Karpas-422 (cell line): ENCODE data around the gene CCDC74B. TPM values are rescaled to one million over a fixed set of nuclear protein-coding genes. Genes with fewer than 3 reads are reported as not detected.
"Not testable (repeated sequence)": the region's sequence is repeated elsewhere in the genome, so short reads cannot be mapped to it uniquely, and the experiment has no call there.

Source experiments
- DNase-seq: peaks from one replicate; pipeline ENCODE4 v3.0.0-alpha.2; 2015
- H2AFZ ChIP-seq: fragments of 200-600 bp; sonication (generic); 2 replicates; pipeline ENCODE4 v1.6.1; 2014; ENCODE audit warnings: antibody characterized with exemption, low read length, mixed read lengths
- H3K27ac ChIP-seq: fragments of 200-600 bp; sonication (generic); 2 replicates; pipeline ENCODE4 v1.5.1; 2014; ENCODE audit warnings: mild to moderate bottlenecking, low read length, moderate library complexity
- H3K27me3 ChIP-seq: fragments of 200-600 bp; sonication (generic); 2 replicates; pipeline ENCODE4 v1.6.1; 2014; ENCODE audit warnings: low read length, mixed read lengths
- H3K36me3 ChIP-seq: fragments of 200-600 bp; sonication (generic); 2 replicates; pipeline ENCODE4 v1.6.1; 2014; ENCODE audit warnings: low read length, mixed read lengths; ENCODE audit not compliant: insufficient read depth
- H3K4me1 ChIP-seq: fragments of 200-600 bp; sonication (generic); 2 replicates; pipeline ENCODE4 v1.6.1; 2014; ENCODE audit warnings: mild to moderate bottlenecking, low read length, mixed read lengths
- H3K4me2 ChIP-seq: fragments of 200-600 bp; sonication (generic); 2 replicates; pipeline ENCODE4 v1.6.1; 2014; ENCODE audit warnings: low read length, low read depth, mild to moderate bottlenecking; ENCODE audit not compliant: poor library complexity, severe bottlenecking
- H3K4me3 ChIP-seq: fragments of 200-600 bp; sonication (generic); 2 replicates; pipeline ENCODE4 v1.5.1; 2014; ENCODE audit warnings: mild to moderate bottlenecking, antibody characterized with exemption, low read length, mixed read lengths
- H3K79me2 ChIP-seq: fragments of 200-600 bp; sonication (generic); 2 replicates; pipeline ENCODE4 v1.6.1; 2014; ENCODE audit warnings: mild to moderate bottlenecking, low read length, mixed read lengths
- H3K9ac ChIP-seq: fragments of 200-600 bp; sonication (generic); 2 replicates; pipeline ENCODE4 v1.6.0; 2014; ENCODE audit warnings: low read length
- H3K9me2 ChIP-seq: fragments of 200-600 bp; sonication (generic), shearing (Covaris generic); replicated peaks from 2 replicates; pipeline ENCODE4 v1.6.0; 2014; ENCODE audit warnings: mild to moderate bottlenecking, low read length, moderate library complexity; ENCODE audit not compliant: insufficient read depth
- H3K9me3 ChIP-seq: fragments of 300-700, 200-600 bp; sonication (generic); 2 replicates; pipeline ENCODE4 v1.6.1; 2014; ENCODE audit warnings: low read length, mixed read lengths
- H4K20me1 ChIP-seq: fragments of 200-600 bp; sonication (generic); 2 replicates; pipeline ENCODE4 v1.6.1; 2014; ENCODE audit warnings: mild to moderate bottlenecking, antibody characterized with exemption, low read length, low read depth; ENCODE audit not compliant: insufficient read depth
- total RNA-seq: library from RNA; depleted of rRNA; stranded (reverse); fragments of >200 nt; shearing (Covaris generic); gene quantifications from 2 replicates; pipeline ENCODE4 v1.2.3, GENCODE V29; 2014; ENCODE audit warnings: low replicate concordance

The CCDC74B gene
- total RNA-seq, 1 experiment from 2014 or later = 11.9 TPM

DNA sequence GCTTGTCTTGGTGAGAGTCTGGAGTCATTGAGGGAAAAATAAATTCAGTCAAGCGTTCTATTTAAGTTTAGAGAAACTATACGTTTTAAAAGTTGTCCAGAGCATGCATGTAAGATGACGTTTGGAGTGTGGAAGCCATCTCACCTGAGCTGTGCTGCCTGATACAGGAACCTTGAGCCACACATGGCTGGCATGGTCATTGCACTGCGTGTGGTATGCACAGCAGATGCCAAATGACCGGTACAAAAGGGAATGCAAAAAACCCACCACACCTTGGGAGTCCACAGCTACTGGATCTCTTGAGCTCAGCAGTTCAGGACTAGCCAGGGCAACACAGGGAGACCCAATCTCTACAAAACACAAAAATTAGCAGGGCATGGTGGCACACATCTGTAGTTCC is 41.5 kb upstream of the CCDC74B start:
- no peaks in the 10 kb centered on the region for H3K27me3 ChIP-seq
- no peaks in the 10 kb centered on the region for H3K9me3 ChIP-seq
- no peak overlapping the region for H3K4me3 ChIP-seq
- no peak for DNase-seq
- H4K20me1 ChIP-seq = 0 out of 2 replicates have a peak, but pooled peaks cover 4% of the 10 kb centered on the region
- peaks cover 16% of the 10 kb centered on the region for H3K79me2 ChIP-seq
- H3K4me1 ChIP-seq = peaks cover 8% of the 10 kb centered on the region; the same call in 1 of the 2 replicates
- H3K9me2 ChIP-seq = no peaks in the 10 kb centered on the region
- no peak overlapping the region for H2AFZ ChIP-seq
- H3K9ac ChIP-seq = no peak overlapping the region
- H3K27ac ChIP-seq = no peak overlapping the region
- no peaks in the 10 kb centered on the region; the same call in 1 of the 2 replicates for H3K36me3 ChIP-seq
- no peak overlapping the region for H3K4me2 ChIP-seq

DNA sequence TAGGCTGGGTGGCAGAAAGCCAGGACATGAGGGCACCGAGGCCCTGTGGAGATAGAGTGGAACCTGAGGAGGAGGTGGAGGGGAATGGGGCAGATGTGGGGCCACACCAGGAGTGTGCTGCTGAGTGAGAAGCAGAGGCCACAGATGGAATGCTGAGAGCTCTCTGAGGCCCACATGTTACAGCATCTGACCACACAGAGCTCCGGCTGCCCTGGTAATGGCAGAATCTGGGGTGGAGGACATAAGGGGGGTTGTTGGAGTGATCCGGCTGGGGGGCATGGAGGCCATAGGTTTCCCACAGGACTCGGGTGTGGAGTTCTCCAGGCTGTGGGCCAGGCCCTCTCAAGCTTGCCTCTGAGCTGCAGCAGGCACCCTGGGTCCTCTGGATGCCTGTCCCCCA is 41.0 kb upstream of the CCDC74B start:
- no peak for DNase-seq
- no peak overlapping the region for H3K4me3 ChIP-seq
- no peaks in the 10 kb centered on the region for H3K27me3 ChIP-seq
- no peak overlapping the region for H3K4me2 ChIP-seq
- peaks cover 21% of the 10 kb centered on the region for H3K79me2 ChIP-seq
- no peaks in the 10 kb centered on the region for H3K9me3 ChIP-seq
- peaks cover 8% of the 10 kb centered on the region; the same call in 1 of the 2 replicates for H3K4me1 ChIP-seq
- no peak overlapping the region for H3K9ac ChIP-seq
- H3K27ac ChIP-seq = no peak overlapping the region
- no peaks in the 10 kb centered on the region for H3K9me2 ChIP-seq
- 0 out of 2 replicates have a peak, but pooled peaks cover 7% of the 10 kb centered on the region for H4K20me1 ChIP-seq
- H3K36me3 ChIP-seq = no peaks in the 10 kb centered on the region; the same call in 1 of the 2 replicates
- no peak overlapping the region for H2AFZ ChIP-seq

DNA sequence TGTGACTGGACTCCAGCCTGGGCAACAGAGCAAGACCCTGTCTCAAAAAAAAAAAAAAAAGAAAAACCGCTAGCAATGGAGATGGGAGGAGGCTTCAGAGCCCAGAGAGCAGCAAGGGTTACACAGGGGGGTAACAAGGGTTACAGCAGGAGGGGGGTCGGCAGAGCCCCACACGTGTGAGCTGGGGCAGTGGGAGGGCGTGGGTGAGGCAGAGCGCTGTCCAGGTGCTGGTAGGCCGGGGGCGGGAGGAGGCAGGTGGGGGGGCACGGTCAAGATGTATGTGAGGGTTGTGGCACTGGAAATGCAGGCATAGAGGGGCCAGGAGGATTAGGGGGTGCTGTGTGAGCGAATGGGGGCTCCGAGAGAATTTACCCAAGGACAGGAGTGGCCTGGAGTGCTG is 40.5 kb upstream of the CCDC74B start:
- 0 out of 2 replicates have a peak, but pooled peaks cover 10% of the 10 kb centered on the region for H4K20me1 ChIP-seq
- H3K36me3 ChIP-seq = no peaks in the 10 kb centered on the region; the same call in 1 of the 2 replicates

DNA sequence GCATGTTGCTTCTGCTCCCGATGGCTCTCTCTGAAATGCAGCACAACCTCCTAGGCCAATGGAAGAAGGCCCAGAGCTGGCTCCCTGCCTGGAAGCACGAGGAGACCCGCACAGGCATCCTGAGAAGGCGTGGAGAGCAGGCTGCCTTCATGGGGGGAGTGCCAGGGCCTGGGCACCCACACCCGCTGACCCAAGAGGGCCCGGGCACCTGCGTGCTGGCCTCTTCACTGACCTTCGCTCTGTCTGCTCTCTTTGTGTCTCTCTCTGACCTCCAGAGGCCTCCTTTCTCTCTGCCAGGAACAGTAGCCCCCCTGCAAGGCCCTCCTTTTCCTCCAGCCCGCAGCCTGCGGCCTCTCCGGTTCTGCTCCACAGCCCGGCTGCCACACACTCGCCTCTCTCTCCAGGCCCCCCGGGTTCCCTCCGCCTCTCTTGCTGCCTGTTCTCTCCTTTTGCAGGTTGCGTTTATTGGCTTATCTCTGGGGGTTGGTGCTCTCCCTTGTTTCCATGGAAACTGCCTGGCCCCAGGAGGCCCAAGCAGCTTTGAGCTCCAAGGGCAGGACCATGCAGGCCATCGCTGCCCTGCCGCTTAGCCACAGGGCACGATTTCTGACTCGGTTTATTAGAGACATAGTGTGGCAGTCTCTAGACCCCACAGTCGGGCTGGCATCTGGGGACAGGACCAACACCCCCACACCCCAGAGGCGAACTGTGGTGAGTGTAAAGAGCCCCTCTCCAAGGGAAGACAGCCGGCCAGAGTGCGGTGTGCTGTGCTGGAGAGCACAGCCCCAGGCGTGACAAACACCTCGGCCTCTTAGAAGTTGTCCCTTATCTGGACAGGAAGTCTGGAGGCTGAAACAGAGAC is 38.8 kb upstream of the CCDC74B start:
- H3K9me3 ChIP-seq = no peaks in the 10 kb centered on the region
- peak overlapping the region; percentile 90 for H3K4me2 ChIP-seq
- H3K4me1 ChIP-seq = peaks cover 17% of the 10 kb centered on the region
- H3K9ac ChIP-seq = peak overlapping the region; percentile 93
- peak overlapping the region; percentile 99 for H3K4me3 ChIP-seq
- H3K36me3 ChIP-seq = no peaks in the 10 kb centered on the region; the same call in 1 of the 2 replicates
- H3K27me3 ChIP-seq = no peaks in the 10 kb centered on the region
- peak; percentile 32 for DNase-seq
- no peak overlapping the region for H2AFZ ChIP-seq
- H4K20me1 ChIP-seq = 0 out of 2 replicates have a peak, but pooled peaks cover 12% of the 10 kb centered on the region
- peaks cover 42% of the 10 kb centered on the region for H3K79me2 ChIP-seq
- H3K9me2 ChIP-seq = no peaks in the 10 kb centered on the region
- no peak overlapping the region; the same call in 1 of the 2 replicates for H3K27ac ChIP-seq

More for the DNA sequence above, 40.5 kb upstream of the CCDC74B start:
- no peak overlapping the region for H2AFZ ChIP-seq
- peaks cover 10% of the 10 kb centered on the region for H3K4me1 ChIP-seq
- no peaks in the 10 kb centered on the region for H3K9me3 ChIP-seq
- H3K9me2 ChIP-seq = no peaks in the 10 kb centered on the region
- H3K27ac ChIP-seq = no peak overlapping the region
- H3K4me2 ChIP-seq = no peak overlapping the region
- H3K9ac ChIP-seq = no peak overlapping the region
- DNase-seq = no peak
- H3K79me2 ChIP-seq = peaks cover 25% of the 10 kb centered on the region
- H3K4me3 ChIP-seq = no peak overlapping the region
- no peaks in the 10 kb centered on the region for H3K27me3 ChIP-seq

DNA sequence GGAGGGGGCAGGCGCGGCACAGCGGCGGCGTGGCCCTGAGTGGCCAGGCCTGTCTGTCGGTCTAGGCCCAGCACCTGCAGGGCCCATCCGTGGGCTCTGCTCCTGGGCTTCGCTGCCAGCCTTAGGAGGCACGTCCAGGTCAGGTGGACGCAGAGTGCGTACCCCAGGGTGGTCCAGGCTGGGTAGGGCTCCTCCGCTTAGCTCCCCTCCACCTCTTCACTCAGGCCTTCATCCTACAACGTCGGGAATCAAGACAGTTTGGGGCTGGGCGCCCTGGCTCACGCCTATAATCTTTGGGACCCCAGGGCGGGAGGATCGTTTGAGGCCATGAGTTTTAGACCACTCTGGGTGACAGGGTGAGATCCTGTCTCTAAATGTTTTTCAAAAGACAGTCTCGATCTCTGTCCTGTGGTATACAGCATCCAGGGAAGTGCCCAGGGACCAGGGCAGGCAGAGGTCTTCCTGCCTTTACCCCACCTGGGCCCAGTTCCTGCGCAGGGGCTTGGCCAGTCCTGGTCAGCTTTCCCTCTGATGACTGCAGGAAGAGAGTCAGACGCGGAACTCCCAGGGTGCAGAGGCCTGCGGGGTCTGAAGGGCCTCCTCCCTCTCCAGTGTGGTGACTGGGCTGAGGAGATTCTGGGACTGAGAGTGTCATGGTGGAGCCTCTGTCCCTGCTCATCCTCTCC is 38.1 kb upstream of the CCDC74B start:
- H3K4me1 ChIP-seq = peaks cover 17% of the 10 kb centered on the region
- not testable (repeated sequence) for H3K27me3 ChIP-seq, H3K9me2 ChIP-seq, H3K36me3 ChIP-seq, H3K9me3 ChIP-seq, H2AFZ ChIP-seq
- DNase-seq = peak; percentile 46
- H3K27ac ChIP-seq = peak overlapping the region; percentile 22; the same call in 1 of the 2 replicates
- 0 out of 2 replicates have a peak, but pooled peaks cover 12% of the 10 kb centered on the region for H4K20me1 ChIP-seq
- peaks cover 50% of the 10 kb centered on the region for H3K79me2 ChIP-seq
- H3K4me2 ChIP-seq = peak overlapping the region; percentile 90
- H3K9ac ChIP-seq = peak overlapping the region; percentile 93
- peak overlapping the region; percentile 99 for H3K4me3 ChIP-seq

DNA sequence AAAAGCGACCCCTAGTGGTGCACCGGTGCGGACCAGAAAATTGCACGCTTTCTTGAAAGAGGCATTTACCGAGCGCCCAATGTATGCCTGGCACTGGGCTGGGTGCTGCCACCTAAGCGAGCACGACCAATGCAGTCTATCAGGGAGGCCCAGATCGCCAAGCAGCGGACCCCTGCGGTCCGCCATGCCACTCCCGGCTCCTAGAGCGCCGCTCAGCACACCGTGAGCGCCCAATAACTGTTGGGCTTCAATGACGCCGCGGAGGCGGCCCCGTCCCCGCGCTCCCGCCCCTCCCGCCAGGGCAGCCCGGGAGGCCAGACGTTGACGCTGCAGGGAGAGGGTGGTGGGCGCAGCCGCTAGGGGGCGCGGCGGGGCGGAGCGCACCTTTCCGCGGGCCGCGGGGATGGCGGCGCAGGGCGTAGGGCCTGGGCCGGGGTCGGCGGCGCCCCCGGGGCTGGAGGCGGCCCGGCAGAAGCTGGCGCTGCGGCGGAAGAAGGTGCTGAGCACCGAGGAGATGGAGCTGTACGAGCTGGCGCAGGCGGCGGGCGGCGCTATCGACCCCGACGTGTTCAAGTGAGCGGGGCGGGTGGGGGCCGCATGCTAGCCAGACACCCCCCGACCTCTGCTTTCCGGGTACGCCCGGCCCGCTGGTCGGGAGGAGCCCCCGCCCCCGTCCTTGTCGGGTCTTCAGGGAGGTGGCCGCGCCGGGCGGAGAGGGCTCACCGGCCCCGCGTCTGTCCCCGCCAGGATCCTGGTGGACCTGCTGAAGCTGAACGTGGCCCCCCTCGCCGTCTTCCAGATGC is 37.2 kb upstream of the CCDC74B start, which contains the start of gene MZT2B:
MZT2B (plus strand) TSS at position 383 of the 803 bp plus-strand sequence; CDS start at position 404, 21 bp downstream.
- Histone ChIP-seq H3K79me2 (peaks cover 59% of the 10 kb centered on the region), H3K4me1 (peaks cover 17% of the 10 kb centered on the region), H3K4me3 (peak within 1 kb of the TSS; percentile 99), H4K20me1 (0 out of 2 replicates have a peak, but pooled peaks cover 12% of the 10 kb centered on the region), H3K4me2 (peak within 1 kb of the TSS; percentile 90), H3K9ac (peak within 1 kb of the TSS; percentile 93), H2AFZ (peak within 1 kb of the TSS; percentile 62; the same call in 1 of the 2 replicates), H3K27ac (peak within 1 kb of the TSS; percentile 77)
- not testable (repeated sequence) for H3K9me2 ChIP-seq, H3K36me3 ChIP-seq, H3K9me3 ChIP-seq, H3K27me3 ChIP-seq
- DNase-seq = peak; percentile 97

DNA sequence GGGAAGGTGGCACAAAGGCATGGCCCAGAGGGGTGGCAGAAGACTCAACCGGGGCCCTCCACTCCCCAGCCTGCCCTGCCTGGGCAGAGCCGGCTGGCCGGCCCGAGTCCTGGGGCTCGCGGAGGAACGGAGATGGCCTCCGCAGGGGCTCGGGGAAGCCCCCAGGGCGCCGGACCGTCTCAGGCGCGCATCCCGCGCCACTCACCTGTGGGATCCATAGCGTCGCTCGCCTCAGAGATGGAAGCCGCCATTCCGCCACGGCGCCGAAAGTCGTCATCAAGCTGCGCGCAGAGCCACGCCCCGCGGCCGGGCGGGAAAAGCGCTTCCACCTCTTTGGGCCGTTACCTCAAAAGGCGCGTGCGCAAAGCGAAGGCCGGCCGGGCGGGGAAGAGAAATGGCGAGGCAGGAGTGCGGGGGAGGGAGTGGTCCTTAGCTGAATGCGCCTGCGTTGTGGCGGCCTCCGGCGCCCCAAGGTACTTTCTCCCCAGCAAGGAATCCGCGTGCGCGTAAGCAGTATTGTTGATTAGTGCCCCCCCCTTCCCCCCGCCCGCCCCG is 36.5 kb upstream of the CCDC74B start, which contains the start of gene SMPD4:
SMPD4 (minus strand) TSS at position 278 of the 555 bp plus-strand sequence. CDS start 5,010 bp downstream, outside the sequence.
- Histone ChIP-seq H3K9ac (peak within 1 kb of the TSS; percentile 93), H2AFZ (peak within 1 kb of the TSS; percentile 62; the same call in 1 of the 2 replicates), H3K9me3 (no peaks in the 10 kb centered on the region), H3K4me3 (peak within 1 kb of the TSS; percentile 99), H3K4me1 (peaks cover 17% of the 10 kb centered on the region), H3K9me2 (no peaks in the 10 kb centered on the region), H3K27me3 (no peaks in the 10 kb centered on the region), H4K20me1 (0 out of 2 replicates have a peak, but pooled peaks cover 12% of the 10 kb centered on the region), H3K27ac (peak within 1 kb of the TSS; percentile 77), H3K79me2 (peaks cover 66% of the 10 kb centered on the region), H3K4me2 (peak within 1 kb of the TSS; percentile 90), H3K36me3 (no peaks in the 10 kb centered on the region; the same call in 1 of the 2 replicates)
- peak; percentile 99 for DNase-seq
